HCT116 (cell line): Measurements from ENCODE around the gene TTC27. TPM values are rescaled to one million over a fixed set of nuclear protein-coding genes. Genes with fewer than 3 reads are reported as not detected.

Experiments used
- ATAC-seq: fragments of 200-7000 bp; cut with Tn5 transposase; 2 replicates; pipeline ENCODE4 v1.9.1; 2020; ENCODE audit warnings: mild to moderate bottlenecking, moderate library complexity
- BruUV-seq: library from RNA; stranded (reverse); fragments of 400-500 nt; replicated peaks from 2 replicates; lab custom pipeline; 2021; lab: Mats Ljungman, UMichigan
- CTCF ChIA-PET: fragments of 300-600 bp; sonication (Branson Sonifier 250); formaldehyde crosslinking; loops from one replicate; lab custom pipeline; 2021; ENCODE audit warnings: antibody characterized with exemption; lab: Charles Lee
- POLR2A ChIA-PET: fragments of 300-600, 350-600 bp; sonication (Branson Sonifier 250); formaldehyde crosslinking; loops from one replicate; lab custom pipeline; 2021; ENCODE audit warnings: antibody characterized with exemption; lab: Charles Lee
- RAD21 ChIA-PET, 2 experiments: fragments of 300-600 bp; sonication (Branson Sonifier 250); formaldehyde crosslinking; loops; one replicate each; lab custom pipeline; 2023; ENCODE audit warnings: low total read pairs in 2 of 2; ENCODE audit not compliant: uncharacterized antibody in 2 of 2, unreplicated experiment in 2 of 2, low non-redundant PET in 1 of 2; lab: Charles Lee
- DNase-seq: peaks from one replicate; pipeline ENCODE4 v3.0.0-alpha.2; 2010; ENCODE audit warnings: low read depth, low spot score
- H2AFZ ChIP-seq: fragments of 200-600 bp; shearing (Covaris generic), sonication (generic); 2 replicates; pipeline ENCODE4 v1.6.1; 2017; ENCODE audit warnings: low read depth, mixed run types, mixed read lengths, antibody characterized with exemption, low read length; ENCODE audit not compliant: poor library complexity, severe bottlenecking
- H3K27ac ChIP-seq: 2 replicates; pipeline ENCODE4 v1.5.1; 2012; ENCODE audit warnings: low read depth, low read length
- H3K27me3 ChIP-seq: fragments of 200-600 bp; sonication (generic); 2 replicates; pipeline ENCODE4 v1.6.1; 2016; ENCODE audit warnings: mixed run types, low read length, mixed read lengths; ENCODE audit not compliant: insufficient read depth
- H3K36me3 ChIP-seq, 2 experiments: fragments of 200-500 bp in 1 of 2; fragments of 200-600 bp in 1 of 2; sonication (Bioruptor generic) in 1 of 2; sonication (generic) in 1 of 2; 2 replicates each; pipeline versions ENCODE4 v1.5.1 to v1.6.1; 2014 to 2016; ENCODE audit warnings: low read length in 2 of 2, inconsistent platforms in 1 of 2, mixed read lengths in 1 of 2, mixed run types in 1 of 2; ENCODE audit not compliant: insufficient read depth in 2 of 2, control insufficient read depth in 1 of 2
- H3K4me1 ChIP-seq, 2 experiments: fragments of 200-600 bp in 1 of 2; sonication (generic) in 1 of 2; 2 replicates each; pipeline versions ENCODE4 v1.5.1 to v1.6.1; 2012 to 2017; ENCODE audit warnings: low read length in 2 of 2, inconsistent platforms in 1 of 2, mild to moderate bottlenecking in 1 of 2, mixed read lengths in 1 of 2, mixed run types in 1 of 2, moderate library complexity in 1 of 2; ENCODE audit not compliant: insufficient read depth in 2 of 2, control insufficient read depth in 1 of 2
- H3K4me2 ChIP-seq: fragments of 200-600 bp; sonication (generic); 2 replicates; pipeline ENCODE4 v1.6.1; 2017; ENCODE audit warnings: mixed run types, low read length, mixed read lengths
- H3K4me3 ChIP-seq, 2 experiments: fragments of 200-600 bp in 1 of 2; sonication (generic) in 1 of 2; replicated peaks in 1 of 2; 2 replicates each; pipeline ENCODE4 v1.5.1; 2011 to 2016; ENCODE audit warnings: low read length in 2 of 2, control low read depth in 1 of 2, low read depth in 1 of 2, mild to moderate bottlenecking in 1 of 2, mixed read lengths in 1 of 2, mixed run types in 1 of 2
- H3K79me2 ChIP-seq: fragments of 200-600 bp; sonication (generic); 2 replicates; pipeline ENCODE4 v1.6.1; 2017; ENCODE audit warnings: mild to moderate bottlenecking, mixed run types, low read length, moderate library complexity, mixed read lengths; ENCODE audit not compliant: insufficient read depth
- H3K9ac ChIP-seq: fragments of 200-600 bp; sonication (generic); 2 replicates; pipeline ENCODE4 v1.6.1; 2016; ENCODE audit warnings: low read length, mixed read lengths
- H3K9me2 ChIP-seq: fragments of 200-600 bp; sonication (generic), shearing (Covaris generic); 2 replicates; pipeline ENCODE4 v1.6.1; 2017; ENCODE audit warnings: mixed run types, mild to moderate bottlenecking, moderate library complexity; ENCODE audit not compliant: insufficient read depth
- H3K9me3 ChIP-seq, 2 experiments: fragments of 200-500 bp in 1 of 2; fragments of 200-600 bp in 1 of 2; sonication (Bioruptor generic) in 1 of 2; sonication (generic) in 1 of 2; 2 replicates each; pipeline ENCODE4 v1.6.1; 2014 to 2017; ENCODE audit warnings: low read length in 2 of 2, mixed read lengths in 2 of 2, inconsistent platforms in 1 of 2, low read depth in 1 of 2, mild to moderate bottlenecking in 1 of 2, mixed run types in 1 of 2, moderate library complexity in 1 of 2; ENCODE audit not compliant: control insufficient read depth in 1 of 2, insufficient read depth in 1 of 2
- H4K20me1 ChIP-seq: fragments of 200-600 bp; sonication (generic), shearing (Covaris generic); 2 replicates; pipeline ENCODE4 v1.6.1; 2017; ENCODE audit warnings: mixed run types, mild to moderate bottlenecking, moderate library complexity; ENCODE audit not compliant: insufficient read depth
- ATF3 ChIP-seq: IDR thresholded peaks from 2 replicates; pipeline ENCODE4 v1.6.1; 2012
- CBX3 ChIP-seq: IDR thresholded peaks from 2 replicates; pipeline ENCODE4 v1.6.1; 2012; ENCODE audit warnings: low read depth
- CEBPB ChIP-seq: IDR thresholded peaks from 2 replicates; pipeline ENCODE4 v1.6.1; 2012; ENCODE audit warnings: low read depth
- CTCF ChIP-seq, 3 experiments: fragments of 200-600 bp in 1 of 3; sonication (generic) in 1 of 3; IDR thresholded peaks in 2 of 3; conservative IDR thresholded peaks in 1 of 3; 2 replicates each; pipeline ENCODE4 v1.5.1; 2012 to 2017; ENCODE audit warnings: low read depth in 2 of 3, low read length in 2 of 3, antibody characterized with exemption in 1 of 3, borderline replicate concordance in 1 of 3, control low read depth in 1 of 3, mild to moderate bottlenecking in 1 of 3, mixed read lengths in 1 of 3, mixed run types in 1 of 3, moderate library complexity in 1 of 3; ENCODE audit not compliant: insufficient read depth in 1 of 3
- EGR1 ChIP-seq: IDR thresholded peaks from 2 replicates; pipeline ENCODE4 v1.6.1; 2012; ENCODE audit warnings: low read depth
- EZH2 ChIP-seq: fragments of 200-600 bp; sonication (generic); IDR thresholded peaks from 2 replicates; pipeline ENCODE4 v1.6.1; 2017; ENCODE audit warnings: antibody characterized with exemption, mixed run types
- EZH2phosphoT487 ChIP-seq: fragments of 200-600 bp; IDR thresholded peaks from 2 replicates; pipeline ENCODE4 v1.6.1; 2018; ENCODE audit warnings: antibody characterized with exemption, borderline replicate concordance
- FOSL1 ChIP-seq: IDR thresholded peaks from 2 replicates; pipeline ENCODE4 v1.6.1; 2012; ENCODE audit warnings: low read depth
- JUND ChIP-seq: IDR thresholded peaks from 2 replicates; pipeline ENCODE4 v1.6.1; 2012
- MAX ChIP-seq: IDR thresholded peaks from 2 replicates; pipeline ENCODE4 v1.6.1; 2012
- POLR2A ChIP-seq: IDR thresholded peaks from 2 replicates; pipeline ENCODE4 v1.7.0; 2011; ENCODE audit warnings: borderline replicate concordance; ENCODE audit not compliant: insufficient read depth, insufficient read length; ENCODE audit errors: extremely low read depth
- RAD21 ChIP-seq: IDR thresholded peaks from 2 replicates; pipeline ENCODE4 v1.6.1; 2012; ENCODE audit warnings: low read depth, mild to moderate bottlenecking
- TCF7L2 ChIP-seq: IDR thresholded peaks from 2 replicates; pipeline ENCODE4 v1.7.0; 2011; ENCODE audit warnings: borderline replicate concordance, inconsistent platforms; ENCODE audit not compliant: insufficient read depth, insufficient read length; ENCODE audit errors: extremely low read depth
- YY1 ChIP-seq: IDR thresholded peaks from 2 replicates; pipeline ENCODE4 v1.6.1; 2011; ENCODE audit warnings: low read length, low read depth, moderate library complexity, mild to moderate bottlenecking; ENCODE audit not compliant: insufficient replicate concordance; ENCODE audit errors: extremely low read depth
- ZBTB33 ChIP-seq: IDR thresholded peaks from 2 replicates; pipeline ENCODE4 v1.6.1; 2011; ENCODE audit warnings: mild to moderate bottlenecking, low read length, moderate library complexity; ENCODE audit not compliant: insufficient replicate concordance; ENCODE audit errors: extremely low read depth
- ZFX ChIP-seq: fragments of 450-650 bp; IDR thresholded peaks from 2 replicates; pipeline ENCODE4 v1.6.1; 2017
- ZNF274 ChIP-seq: fragments of 200-500 bp; sonication (Bioruptor generic); IDR thresholded peaks from 2 replicates; pipeline ENCODE4 v1.6.1; 2014; ENCODE audit warnings: mild to moderate bottlenecking, low read depth, low read length, inconsistent platforms
- intact Hi-C: fragments of 100-400 bp; cut with micrococcal nuclease; formaldehyde crosslinking; loops from 2 replicates; pipeline ENCODE4 v1.10.0; 2022
- total RNA-seq: library from RNA; stranded (reverse); gene quantifications from one replicate; pipeline ENCODE4 v1.2.1, GENCODE V29; 2021; ENCODE audit not compliant: unreplicated experiment

Gene TTC27
- total RNA-seq, 1 experiment from 2014 or later = 24.4 TPM

GRCh38 chr2:32862269-32863055, 234.6 kb downstream of the TTC27 start:
- Histone ChIP-seq H3K4me1 (no peaks in the 10 kb centered on the region), H3K79me2 (no peaks in the 10 kb centered on the region), H3K4me3 (no peak overlapping the region), H3K4me2 (no peak overlapping the region), H2AFZ (no peak overlapping the region), H3K27me3 (no peaks in the 10 kb centered on the region), H3K9ac (no peak overlapping the region), H3K27ac (no peak overlapping the region), H4K20me1 (no peaks in the 10 kb centered on the region), H3K9me3 (no peaks in the 10 kb centered on the region), H3K36me3 (no peaks in the 10 kb centered on the region), H3K9me2 (no peaks in the 10 kb centered on the region)
- DNase-seq = no peak
- BruUV-seq = no TSS peak
- intact Hi-C loops = no loop called here
- no peak for TF ChIP-seq ZNF274
- TF ChIP-seq TCF7L2 = no peak
- no peak for TF ChIP-seq EGR1
- TF ChIP-seq MAX = no peak
- no peak for TF ChIP-seq ZBTB33
- no peak for TF ChIP-seq ATF3
- TF ChIP-seq CBX3 = no peak
- no peak for TF ChIP-seq FOSL1
- TF ChIP-seq POLR2A = no peak
- TF ChIP-seq EZH2phosphoT487 = no peak
- no peak for TF ChIP-seq EZH2
- TF ChIP-seq RAD21 = no peak
- no peak for TF ChIP-seq CTCF (IDR thresholded peaks at IDR 0.05 in 2 of 3, conservative IDR thresholded peaks at IDR 0.05 in 1 of 3; ENCODE audit: borderline replicate concordance in 1 of 3, insufficient read depth in 1 of 3, low read depth in 2 of 3, low read length in 2 of 3)
- TF ChIP-seq ZFX = no peak
- TF ChIP-seq YY1 = no peak
- no peak for TF ChIP-seq JUND
- TF ChIP-seq CEBPB = no peak
- RAD21 ChIA-PET = no interaction called here
- CTCF ChIA-PET = no interaction called here
- ATAC-seq = no peak
- POLR2A ChIA-PET = no interaction called here
